ENCODE data around the gene BCL2L12. TPM values are rescaled to one million over a fixed set of nuclear protein-coding genes. Genes with fewer than 3 reads are reported as not detected.
A peak's percentile ranks its signal among the peaks of the same experiment; 100 is the strongest.

The BCL2L12 gene
- polyA plus RNA-seq, 1 of the 3 experiments (the other 2 are of a cell fraction), result 27.9 TPM

DNA sequence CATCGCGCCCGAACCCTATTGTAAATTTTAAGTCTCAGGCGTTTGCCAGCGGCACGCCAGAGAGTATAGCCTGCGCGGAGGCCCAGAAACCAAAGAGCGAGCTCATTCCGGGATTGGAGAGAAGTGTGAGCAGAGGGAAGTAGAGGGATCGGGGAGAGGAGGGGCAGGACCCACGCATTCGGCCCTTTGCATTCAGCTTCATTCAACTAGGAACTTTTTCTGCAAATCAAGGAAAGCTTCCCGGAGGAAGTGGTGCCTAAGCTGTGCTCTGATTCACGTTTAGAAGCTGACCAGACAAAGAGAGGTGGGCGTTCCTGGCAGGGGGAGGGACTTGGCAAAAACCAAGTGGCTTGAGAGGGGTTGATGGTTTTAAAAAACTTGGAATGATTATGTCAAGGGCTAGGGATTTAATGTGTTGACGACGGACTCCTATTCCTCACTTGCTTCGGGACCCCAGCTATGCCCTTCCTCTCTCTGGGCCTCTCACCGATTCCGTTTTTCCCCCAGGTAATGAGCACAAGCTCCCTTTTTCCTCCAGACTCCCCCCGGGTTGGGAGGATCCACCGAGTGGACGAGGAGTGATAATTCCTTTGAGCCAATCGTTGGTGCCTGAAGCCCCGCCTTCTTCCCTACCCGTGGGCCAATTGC is 10.5 kb downstream of the BCL2L12 start (continued):
- TF ChIP-seq, protein P1, sequence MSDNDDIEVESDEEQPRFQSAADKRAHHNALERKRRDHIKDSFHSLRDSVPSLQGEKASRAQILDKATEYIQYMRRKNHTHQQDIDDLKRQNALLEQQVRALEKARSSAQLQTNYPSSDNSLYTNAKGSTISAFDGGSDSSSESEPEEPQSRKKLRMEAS (IDR thresholded peaks at IDR 0.05; ENCODE audit: low read depth), result 0 out of 2 replicates have a peak, but pooled peaks have one; percentile 37
- TF ChIP-seq FOSL2 (IDR thresholded peaks at IDR 0.05; ENCODE audit: borderline replicate concordance, low read depth) (peak; percentile 38; the same call in 1 of the 2 replicates), NRF1 (IDR thresholded peaks at IDR 0.05; ENCODE audit: low read depth, low read length) (no peak), FOXM1 (IDR thresholded peaks at IDR 0.05; ENCODE audit: low read depth) (no peak), RXRA (IDR thresholded peaks at IDR 0.05; ENCODE audit: borderline replicate concordance, low read depth) (no peak)

DNA sequence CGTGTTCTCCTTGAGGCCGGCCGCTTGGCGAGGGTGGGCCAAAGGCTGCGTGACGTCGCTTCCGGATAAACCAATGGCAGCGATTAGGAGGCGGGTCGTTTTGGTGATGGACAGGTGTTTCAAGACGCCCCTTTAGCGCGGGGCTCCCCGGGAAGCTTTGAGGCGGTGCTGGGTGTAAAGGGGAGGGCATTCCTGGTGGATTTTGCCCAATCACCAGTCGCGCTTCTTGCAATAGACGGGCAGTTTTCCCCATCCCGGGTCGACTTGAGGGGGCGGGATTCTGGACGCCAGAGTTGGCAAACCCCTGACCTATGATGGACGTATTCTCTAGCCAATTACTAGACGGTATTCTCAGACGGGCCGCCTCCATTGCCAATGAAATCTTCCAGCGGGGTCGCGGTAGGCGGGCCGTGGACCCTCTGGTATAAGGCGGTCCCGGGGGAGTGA is 11.1 kb downstream of the BCL2L12 start:
- WGBS (ENCODE audit: low lambda C conversion rate), result 0% methylated on average over 31 of the region's 34 CpGs
- CTCF ChIA-PET, result interaction anchor here (0.5 to 8.8 kb wide), 9 partner anchors 8 to 136 kb away, joined by 3 to 78 read pairs (median 5); partner anchors contain the start of genes ADM5, BCL2L12, CPT1C and FUZ
- Histone ChIP-seq H3K36me3 (replicated peaks in 1 of 2; ENCODE audit: control insufficient read depth in 1 of 2, insufficient read depth in 2 of 2, low read length in 1 of 2) (peaks cover 5 to 8% of the 10 kb centered on the region in 2 experiments), H4K20me1 (ENCODE audit: insufficient read depth) (peaks cover 39% of the 10 kb centered on the region), H3K9me3 (no peaks in the 10 kb centered on the region), H3F3A (replicated peaks; ENCODE audit: insufficient read depth) (peaks cover 22% of the 10 kb centered on the region), H3K4me3 (ENCODE audit: low read depth in 2 of 2, low read length in 1 of 2) (peak overlapping the region; percentile 90 to 98), H3K27ac (ENCODE audit: low read depth in 2 of 2, low read length in 1 of 2) (peak overlapping the region; percentile 89 to 95; a peak in 3 of 4 replicates), H3K4me2 (no peak overlapping the region), H3K9ac (peak overlapping the region; percentile 97), H3K9me2 (no peaks in the 10 kb centered on the region), H2AFZ (ENCODE audit: low read depth) (no peak overlapping the region), H3K4me1 (ENCODE audit: control insufficient read depth in 1 of 2, insufficient read depth in 2 of 2, low read depth in 1 of 2, low read length in 1 of 2) (peaks cover 24 to 29% of the 10 kb centered on the region in 2 experiments; a peak in 3 of 4 replicates), H3K79me2 (ENCODE audit: insufficient read depth) (peaks cover 47% of the 10 kb centered on the region), H3K27me3 (ENCODE audit: insufficient read depth) (no peaks in the 10 kb centered on the region)
- DNase-seq, result peak; percentile 93
- POLR2A ChIA-PET, result interaction anchor here (1.0 to 2.2 kb wide), 8 partner anchors 9 to 214 kb away, joined by 3 to 15 read pairs (median 7); partner anchors contain the start of genes BCL2L12, CPT1C, IRF3 and NOSIP
- no peak for TF ChIP-seq MXI1 (IDR thresholded peaks at IDR 0.05; ENCODE audit: low read depth, low read length)
- TF ChIP-seq YY1 (IDR thresholded peaks at IDR 0.05; ENCODE audit: low read depth), result no peak
- TF ChIP-seq, protein P2, sequence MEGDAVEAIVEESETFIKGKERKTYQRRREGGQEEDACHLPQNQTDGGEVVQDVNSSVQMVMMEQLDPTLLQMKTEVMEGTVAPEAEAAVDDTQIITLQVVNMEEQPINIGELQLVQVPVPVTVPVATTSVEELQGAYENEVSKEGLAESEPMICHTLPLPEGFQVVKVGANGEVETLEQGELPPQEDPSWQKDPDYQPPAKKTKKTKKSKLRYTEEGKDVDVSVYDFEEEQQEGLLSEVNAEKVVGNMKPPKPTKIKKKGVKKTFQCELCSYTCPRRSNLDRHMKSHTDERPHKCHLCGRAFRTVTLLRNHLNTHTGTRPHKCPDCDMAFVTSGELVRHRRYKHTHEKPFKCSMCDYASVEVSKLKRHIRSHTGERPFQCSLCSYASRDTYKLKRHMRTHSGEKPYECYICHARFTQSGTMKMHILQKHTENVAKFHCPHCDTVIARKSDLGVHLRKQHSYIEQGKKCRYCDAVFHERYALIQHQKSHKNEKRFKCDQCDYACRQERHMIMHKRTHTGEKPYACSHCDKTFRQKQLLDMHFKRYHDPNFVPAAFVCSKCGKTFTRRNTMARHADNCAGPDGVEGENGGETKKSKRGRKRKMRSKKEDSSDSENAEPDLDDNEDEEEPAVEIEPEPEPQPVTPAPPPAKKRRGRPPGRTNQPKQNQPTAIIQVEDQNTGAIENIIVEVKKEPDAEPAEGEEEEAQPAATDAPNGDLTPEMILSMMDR (IDR thresholded peaks at IDR 0.05), result no peak
- no peak for TF ChIP-seq GATA2 (CRISPR knock-in tag; IDR thresholded peaks at IDR 0.05)
- TF ChIP-seq RAD21 (IDR thresholded peaks at IDR 0.05; ENCODE audit: low read length), result no peak
- peak; percentile 9; the same call in 1 of the 2 replicates for TF ChIP-seq TCF12 (IDR thresholded peaks at IDR 0.05)
- TF ChIP-seq, protein P3, sequence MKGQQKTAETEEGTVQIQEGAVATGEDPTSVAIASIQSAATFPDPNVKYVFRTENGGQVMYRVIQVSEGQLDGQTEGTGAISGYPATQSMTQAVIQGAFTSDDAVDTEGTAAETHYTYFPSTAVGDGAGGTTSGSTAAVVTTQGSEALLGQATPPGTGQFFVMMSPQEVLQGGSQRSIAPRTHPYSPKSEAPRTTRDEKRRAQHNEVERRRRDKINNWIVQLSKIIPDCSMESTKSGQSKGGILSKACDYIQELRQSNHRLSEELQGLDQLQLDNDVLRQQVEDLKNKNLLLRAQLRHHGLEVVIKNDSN (IDR thresholded peaks at IDR 0.05; ENCODE audit: borderline replicate concordance, low read depth), result no peak
- TF ChIP-seq FOXJ3 (CRISPR knock-in tag; IDR thresholded peaks at IDR 0.05), result no peak
- no peak for TF ChIP-seq JUND (IDR thresholded peaks at IDR 0.05)
- no peak for TF ChIP-seq EP300 (IDR thresholded peaks at IDR 0.05; ENCODE audit: borderline replicate concordance in 1 of 2, low read depth in 1 of 2, low read length in 1 of 2)
- TF ChIP-seq, protein P4, sequence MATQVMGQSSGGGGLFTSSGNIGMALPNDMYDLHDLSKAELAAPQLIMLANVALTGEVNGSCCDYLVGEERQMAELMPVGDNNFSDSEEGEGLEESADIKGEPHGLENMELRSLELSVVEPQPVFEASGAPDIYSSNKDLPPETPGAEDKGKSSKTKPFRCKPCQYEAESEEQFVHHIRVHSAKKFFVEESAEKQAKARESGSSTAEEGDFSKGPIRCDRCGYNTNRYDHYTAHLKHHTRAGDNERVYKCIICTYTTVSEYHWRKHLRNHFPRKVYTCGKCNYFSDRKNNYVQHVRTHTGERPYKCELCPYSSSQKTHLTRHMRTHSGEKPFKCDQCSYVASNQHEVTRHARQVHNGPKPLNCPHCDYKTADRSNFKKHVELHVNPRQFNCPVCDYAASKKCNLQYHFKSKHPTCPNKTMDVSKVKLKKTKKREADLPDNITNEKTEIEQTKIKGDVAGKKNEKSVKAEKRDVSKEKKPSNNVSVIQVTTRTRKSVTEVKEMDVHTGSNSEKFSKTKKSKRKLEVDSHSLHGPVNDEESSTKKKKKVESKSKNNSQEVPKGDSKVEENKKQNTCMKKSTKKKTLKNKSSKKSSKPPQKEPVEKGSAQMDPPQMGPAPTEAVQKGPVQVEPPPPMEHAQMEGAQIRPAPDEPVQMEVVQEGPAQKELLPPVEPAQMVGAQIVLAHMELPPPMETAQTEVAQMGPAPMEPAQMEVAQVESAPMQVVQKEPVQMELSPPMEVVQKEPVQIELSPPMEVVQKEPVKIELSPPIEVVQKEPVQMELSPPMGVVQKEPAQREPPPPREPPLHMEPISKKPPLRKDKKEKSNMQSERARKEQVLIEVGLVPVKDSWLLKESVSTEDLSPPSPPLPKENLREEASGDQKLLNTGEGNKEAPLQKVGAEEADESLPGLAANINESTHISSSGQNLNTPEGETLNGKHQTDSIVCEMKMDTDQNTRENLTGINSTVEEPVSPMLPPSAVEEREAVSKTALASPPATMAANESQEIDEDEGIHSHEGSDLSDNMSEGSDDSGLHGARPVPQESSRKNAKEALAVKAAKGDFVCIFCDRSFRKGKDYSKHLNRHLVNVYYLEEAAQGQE (IDR thresholded peaks at IDR 0.05; ENCODE audit: low read depth, low read length), result no peak
- TF ChIP-seq RFX5 (IDR thresholded peaks at IDR 0.05; ENCODE audit: low read length), result peak; percentile 82
- TF ChIP-seq NFIC (IDR thresholded peaks at IDR 0.05; ENCODE audit: borderline replicate concordance), result peak; percentile 41; the same call in 1 of the 2 replicates
- no peak for TF ChIP-seq SIN3A (IDR thresholded peaks at IDR 0.05; ENCODE audit: borderline replicate concordance, low read depth, low read length)
- TF ChIP-seq, protein P5, sequence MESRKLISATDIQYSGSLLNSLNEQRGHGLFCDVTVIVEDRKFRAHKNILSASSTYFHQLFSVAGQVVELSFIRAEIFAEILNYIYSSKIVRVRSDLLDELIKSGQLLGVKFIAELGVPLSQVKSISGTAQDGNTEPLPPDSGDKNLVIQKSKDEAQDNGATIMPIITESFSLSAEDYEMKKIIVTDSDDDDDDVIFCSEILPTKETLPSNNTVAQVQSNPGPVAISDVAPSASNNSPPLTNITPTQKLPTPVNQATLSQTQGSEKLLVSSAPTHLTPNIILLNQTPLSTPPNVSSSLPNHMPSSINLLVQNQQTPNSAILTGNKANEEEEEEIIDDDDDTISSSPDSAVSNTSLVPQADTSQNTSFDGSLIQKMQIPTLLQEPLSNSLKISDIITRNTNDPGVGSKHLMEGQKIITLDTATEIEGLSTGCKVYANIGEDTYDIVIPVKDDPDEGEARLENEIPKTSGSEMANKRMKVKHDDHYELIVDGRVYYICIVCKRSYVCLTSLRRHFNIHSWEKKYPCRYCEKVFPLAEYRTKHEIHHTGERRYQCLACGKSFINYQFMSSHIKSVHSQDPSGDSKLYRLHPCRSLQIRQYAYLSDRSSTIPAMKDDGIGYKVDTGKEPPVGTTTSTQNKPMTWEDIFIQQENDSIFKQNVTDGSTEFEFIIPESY (IDR thresholded peaks at IDR 0.05; ENCODE audit: borderline replicate concordance, low read depth), result peak; percentile 67; the same call in 1 of the 2 replicates
- TF ChIP-seq FOXM1 (IDR thresholded peaks at IDR 0.05; ENCODE audit: low read depth), result no peak
- TF ChIP-seq CHD2 (IDR thresholded peaks at IDR 0.05; ENCODE audit: low read length, partially characterized antibody), result peak; percentile 95
- TF ChIP-seq SMC3 (IDR thresholded peaks at IDR 0.05; ENCODE audit: low read depth, low read length), result no peak
